ENCODE data around the gene PLAAT5.
"Not testable (repeated sequence)": the region's sequence is repeated elsewhere in the genome, so short reads cannot be mapped to it uniquely, and the experiment has no call there.

The PLAAT5 gene, protein sequence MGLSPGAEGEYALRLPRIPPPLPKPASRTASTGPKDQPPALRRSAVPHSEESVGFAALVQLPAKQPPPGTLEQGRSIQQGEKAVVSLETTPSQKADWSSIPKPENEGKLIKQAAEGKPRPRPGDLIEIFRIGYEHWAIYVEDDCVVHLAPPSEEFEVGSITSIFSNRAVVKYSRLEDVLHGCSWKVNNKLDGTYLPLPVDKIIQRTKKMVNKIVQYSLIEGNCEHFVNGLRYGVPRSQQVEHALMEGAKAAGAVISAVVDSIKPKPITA

DNA sequence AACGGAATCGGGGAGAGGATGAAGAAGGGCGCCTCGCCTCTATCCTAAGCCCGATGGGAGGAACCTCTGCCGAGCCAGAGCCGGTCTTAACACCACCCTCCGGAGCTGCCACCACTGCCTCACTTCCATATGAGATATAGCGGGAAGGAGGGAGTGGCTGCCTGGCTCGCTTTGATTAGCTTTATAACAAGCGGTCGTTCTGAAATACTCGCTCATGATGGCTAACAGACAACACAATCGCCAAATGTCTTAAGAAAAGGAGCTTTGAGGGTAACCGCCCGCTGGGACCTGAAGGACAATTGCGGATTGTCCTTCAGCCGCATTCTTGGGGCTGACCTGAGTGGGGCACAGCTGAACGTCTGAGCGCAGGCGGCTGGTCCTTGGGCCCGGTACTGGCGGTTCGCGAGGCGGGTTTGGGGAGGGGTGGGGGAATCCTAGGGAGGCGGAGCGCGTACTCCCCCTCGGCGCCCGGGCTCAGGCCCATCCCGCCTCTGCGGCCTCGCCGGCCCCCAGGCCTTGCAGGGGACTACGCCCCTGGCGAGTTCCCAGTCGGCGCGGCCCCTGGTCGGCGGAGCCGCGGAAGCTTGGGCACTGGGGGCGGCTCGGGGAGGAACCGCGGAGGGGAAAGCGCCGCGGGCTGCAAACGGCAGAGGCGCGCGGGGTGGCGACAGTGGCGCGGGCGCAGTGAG, at the start of gene PLAAT5:
Gene PLAAT5 (minus strand): TSS at position 617 of the 689 bp plus-strand sequence. CDS start 133 bp downstream, at position 484.
- peak; percentile 18 for DNase-seq

DNA sequence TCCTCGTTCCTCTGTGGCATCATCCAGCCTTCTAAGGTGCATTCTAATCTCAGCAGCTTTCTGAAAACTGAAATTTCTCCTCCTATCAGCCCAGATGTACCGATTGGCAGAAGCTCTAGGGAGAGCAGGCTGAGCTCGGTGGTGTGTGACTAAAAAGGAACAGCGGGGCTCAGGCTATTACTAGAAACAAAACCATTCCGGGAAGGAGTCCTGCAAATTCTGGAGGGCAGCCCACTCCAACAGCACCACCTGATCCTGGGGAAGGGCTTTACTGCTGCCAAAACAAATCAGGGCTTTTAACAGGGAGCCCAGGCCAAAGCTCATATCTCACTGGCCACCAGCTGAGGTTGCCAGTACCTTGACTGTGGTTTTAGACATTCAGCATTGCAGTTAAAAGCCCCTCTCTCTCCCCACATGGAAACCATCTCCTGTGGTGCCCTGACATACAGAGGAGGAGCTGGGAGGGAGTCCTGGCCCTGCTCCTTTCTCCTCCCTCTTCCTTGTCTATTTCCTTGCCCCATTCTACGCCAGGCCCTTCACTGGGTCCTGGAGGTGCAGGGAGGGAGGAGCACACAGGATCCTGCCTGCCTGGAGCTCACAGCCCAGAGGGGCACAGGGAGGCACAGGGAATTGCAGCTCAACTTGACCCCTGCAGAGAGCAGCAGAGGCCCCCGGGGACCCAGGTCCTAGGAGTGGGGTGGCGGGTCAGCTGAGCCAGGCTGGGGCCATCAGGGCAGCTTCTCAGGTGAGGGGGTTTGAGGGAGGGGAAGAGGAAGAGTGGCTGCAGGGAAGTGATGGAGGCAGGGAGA, 46.5 kb upstream of the PLAAT5 start:
- no peak for DNase-seq

DNA sequence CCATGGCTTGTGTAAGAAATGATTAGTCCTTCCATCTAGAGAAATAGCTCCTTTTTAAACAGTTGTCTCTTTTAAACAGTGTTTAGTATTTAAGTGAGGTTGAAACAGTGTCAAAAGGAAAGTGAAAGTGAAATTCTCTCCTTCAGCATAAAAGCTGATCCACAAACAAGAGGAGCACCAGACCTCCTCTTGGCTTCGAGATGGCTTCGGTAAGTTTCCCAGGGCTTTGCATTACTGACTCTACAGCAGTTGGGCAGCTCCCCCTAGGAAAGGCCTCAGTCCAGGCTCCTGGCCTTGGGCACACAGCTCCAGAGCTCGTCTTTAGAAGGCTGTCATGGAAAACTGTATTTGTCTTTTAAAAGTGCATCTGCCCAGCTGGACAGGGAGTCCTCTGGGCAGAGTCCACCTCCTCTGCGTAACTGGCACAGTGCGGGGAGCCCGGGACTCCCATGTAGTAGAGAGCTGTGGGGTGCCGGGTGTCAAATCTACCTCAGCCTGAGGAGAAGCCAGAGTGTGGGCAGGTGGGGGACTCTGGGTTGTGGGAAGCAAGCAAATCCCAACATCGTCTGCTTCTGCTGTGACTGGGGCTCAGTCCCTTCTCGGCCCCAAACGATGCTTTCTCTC, 45.8 kb upstream of the PLAAT5 start, which contains the start of gene PLAAT4:
Gene PLAAT4 (plus strand): TSS at position 140 of the 624 bp plus-strand sequence. CDS start 61 bp downstream, at position 201.
- no peak for DNase-seq

DNA sequence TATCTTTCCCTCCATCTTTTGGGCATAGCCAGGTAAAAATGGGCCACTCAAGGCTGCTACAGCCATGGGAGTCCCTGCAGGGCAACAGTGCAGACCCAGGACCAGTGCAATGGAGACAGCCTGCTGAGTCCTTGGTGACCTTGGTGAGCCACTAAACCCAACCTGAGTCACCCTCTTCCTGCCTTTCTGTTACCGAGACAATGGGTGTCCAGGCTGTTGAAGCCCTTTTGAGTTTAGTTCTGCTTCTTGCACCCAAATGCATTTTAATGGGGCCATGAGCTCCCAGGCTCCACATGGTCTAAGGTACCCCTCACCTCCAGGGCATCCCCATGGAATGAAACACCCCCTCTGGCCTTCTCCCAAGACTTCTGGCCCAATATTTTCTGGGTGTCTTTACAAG, 44.8 kb upstream of the PLAAT5 start:
- DNase-seq: no peak

DNA sequence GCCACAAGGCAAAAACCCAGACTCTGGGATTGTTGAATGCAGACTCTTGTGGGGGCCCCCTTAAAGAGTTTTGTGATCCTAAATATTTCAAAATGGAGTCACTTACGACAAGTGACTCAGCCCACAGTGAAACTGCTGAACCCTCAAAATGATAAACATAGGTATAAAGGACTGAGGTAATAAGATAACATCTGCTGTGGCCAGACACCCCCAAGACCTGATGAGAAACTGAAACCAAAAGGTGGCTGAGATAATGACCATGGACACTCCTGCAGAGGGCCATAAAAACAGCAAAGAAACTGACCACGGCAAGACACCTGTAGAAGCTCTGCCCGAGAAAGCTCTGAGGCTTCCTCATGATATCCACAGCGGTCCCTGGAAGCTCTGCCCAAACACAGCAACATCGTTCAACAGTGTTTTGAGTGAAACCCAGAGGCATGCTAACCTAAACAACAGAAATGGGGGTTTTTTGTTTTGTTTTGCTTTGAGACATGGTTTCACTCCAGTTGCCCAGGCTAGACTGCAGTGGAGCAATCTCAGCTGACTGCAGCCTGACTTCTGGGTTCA, 44.0 kb upstream of the PLAAT5 start:
- no peak for DNase-seq

DNA sequence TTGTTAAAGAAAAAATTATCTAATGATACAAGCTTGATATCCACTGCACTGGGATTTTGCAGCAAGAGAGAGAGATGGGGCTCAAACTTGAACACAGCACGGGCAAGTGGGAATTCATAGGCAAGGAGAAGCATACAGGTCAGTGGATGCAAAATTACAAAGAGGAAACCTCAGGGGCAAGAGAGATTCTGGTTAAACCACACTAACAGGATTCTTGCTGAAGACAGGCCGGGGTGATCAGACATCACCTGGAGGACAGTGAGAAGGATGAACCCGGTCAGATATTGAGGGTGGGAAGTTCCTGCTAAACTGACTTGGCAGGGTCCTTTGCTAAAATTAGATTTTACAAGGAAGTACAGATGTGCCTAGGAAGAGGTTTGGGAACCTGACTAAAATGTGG, 43.1 kb upstream of the PLAAT5 start:
- DNase-seq: no peak

DNA sequence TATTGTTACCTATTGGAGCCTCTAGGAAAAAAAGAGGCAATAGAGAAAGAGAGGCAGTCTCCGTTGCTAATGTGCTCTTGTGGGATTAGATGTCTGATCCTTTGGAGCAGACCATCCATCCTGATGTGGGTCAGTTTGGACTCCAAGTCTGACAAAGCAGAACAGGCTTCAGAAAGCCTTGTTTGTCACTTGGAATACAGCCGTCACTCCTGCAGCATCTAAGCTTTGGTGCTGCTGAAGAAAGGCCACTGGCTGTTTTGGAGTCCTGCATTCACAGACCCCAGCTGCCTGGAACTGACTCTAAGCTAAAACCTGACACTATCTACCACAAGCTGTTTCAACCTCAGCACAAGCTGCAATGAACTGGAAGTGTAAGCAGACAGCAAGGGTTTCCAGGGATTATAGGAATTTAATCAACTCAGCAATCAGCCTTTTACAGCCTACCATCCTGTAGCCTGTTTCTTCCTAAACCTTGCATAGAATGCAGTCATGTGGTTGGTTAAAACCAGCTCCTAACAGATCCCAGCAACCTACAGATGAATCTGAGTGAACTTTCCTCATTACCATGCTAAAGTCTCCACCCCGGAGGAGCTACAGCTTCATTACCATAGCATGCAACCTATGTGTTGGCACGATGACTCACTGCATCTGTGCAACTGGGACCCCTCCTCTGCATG, 42.0 kb upstream of the PLAAT5 start:
- no peak for DNase-seq

DNA sequence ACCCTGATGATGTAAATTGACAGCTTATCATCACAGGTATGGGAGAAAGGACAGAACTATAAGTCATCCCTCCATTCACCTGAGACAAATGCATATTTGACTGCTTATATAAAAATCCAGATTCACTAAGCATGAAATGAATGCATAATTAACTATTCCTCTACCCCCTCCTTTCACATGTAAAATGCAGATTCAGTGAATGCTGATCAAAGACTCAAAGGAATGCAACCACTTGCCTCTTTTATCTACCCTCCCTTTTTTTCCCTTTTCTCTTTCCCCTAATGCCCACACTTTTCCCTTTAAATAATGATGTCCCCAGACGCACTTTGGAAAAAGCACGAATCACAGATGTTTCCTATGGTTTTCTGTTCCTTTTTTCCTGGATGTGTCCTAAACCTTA, 41.1 kb upstream of the PLAAT5 start:
- no peak for DNase-seq

DNA sequence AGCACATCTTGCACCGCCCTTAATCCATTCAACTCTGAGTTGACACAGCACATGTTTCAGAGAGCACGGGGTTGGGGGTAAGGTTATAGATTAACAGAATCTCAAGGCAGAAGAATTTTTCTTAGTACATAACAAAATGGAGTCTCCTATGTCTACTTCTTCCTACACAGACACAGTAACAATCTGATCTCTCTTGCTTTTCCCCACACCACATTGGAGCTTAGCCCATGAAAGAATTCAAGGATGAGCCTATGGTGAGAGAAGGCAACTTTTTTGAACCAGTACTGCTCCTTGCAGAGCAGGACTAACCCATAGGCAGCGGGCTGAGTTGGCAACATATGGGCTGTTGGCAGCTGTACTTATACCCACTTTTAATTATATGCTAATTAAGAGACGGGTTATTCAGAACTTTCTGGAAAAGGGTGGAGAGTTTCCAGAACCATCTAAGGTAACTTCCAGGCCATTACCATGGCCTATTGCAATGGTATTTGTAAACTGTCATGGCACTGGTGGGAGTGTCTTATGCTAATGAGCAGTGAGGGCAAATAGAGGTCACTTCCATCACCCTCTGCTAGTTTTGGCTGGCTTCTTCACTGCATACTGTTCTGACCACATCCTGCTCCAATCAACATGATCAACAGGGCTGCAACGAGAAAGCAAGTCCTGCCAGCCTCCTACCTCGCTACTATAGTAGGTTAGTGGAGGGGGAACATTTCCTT, 40.3 kb upstream of the PLAAT5 start:
- not testable (repeated sequence) for DNase-seq

DNA sequence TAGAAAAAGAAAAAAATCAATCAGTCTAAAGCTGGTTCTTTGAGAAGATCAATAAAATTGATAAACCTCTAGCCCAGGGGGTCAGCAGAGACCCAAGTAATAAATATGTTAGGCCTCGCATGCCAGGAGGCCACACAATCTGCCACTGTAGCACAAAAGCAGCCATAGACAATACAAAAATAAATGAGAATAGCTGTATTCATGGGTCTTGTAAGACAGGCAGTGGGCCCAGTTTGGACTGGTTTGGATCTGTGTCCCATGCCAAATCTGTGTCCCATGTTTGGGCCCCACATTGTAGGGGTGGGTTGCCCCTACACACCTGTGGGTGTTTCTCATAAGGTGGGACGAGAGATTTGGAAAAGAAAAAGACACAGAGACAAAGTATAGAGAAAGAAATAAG, 39.1 kb upstream of the PLAAT5 start:
- DNase-seq: no peak

DNA sequence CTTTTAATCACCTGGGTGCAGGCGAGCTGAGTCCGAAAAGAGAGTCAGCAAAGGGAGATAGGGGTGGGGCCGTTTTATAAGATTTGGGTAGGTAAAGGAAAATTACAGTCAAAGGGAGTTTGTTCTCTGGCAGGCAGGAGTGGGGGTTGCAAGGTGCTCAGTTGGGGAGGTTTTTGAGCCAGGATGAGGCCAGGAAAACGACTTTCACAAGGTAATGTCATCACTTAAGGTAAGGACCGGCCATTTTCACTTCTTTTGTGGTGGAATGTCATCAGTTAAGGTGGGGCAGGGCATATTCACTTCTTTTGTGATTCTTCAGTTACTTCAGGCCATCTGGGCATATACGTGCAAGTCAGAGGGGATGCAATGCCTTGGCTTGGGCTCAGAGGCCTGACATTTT, 38.4 kb upstream of the PLAAT5 start:
- DNase-seq: not testable (repeated sequence)

DNA sequence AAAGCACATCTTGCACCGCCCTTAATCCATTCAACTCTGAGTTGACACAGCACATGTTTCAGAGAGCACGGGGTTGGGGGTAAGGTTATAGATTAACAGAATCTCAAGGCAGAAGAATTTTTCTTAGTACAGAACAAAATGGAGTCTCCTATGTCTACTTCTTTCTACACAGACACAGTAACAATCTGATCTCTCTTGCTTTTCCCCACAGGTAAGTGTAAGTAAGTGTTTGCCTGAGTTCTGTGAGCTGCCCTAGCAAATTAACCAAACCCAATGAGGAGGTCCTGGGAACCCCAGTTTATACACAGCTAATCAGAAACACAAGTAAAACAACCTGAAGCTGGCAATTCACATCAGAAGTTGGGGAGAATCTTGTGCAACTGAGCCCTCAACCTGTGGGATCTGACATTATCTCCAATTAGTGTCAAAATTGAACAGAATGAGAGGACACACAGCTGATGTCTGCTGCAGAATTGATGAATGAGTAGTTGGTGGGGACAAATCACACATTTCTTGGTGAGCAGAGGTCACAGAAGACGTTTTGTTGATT, 37.8 kb upstream of the PLAAT5 start:
- not testable (repeated sequence) for DNase-seq

DNA sequence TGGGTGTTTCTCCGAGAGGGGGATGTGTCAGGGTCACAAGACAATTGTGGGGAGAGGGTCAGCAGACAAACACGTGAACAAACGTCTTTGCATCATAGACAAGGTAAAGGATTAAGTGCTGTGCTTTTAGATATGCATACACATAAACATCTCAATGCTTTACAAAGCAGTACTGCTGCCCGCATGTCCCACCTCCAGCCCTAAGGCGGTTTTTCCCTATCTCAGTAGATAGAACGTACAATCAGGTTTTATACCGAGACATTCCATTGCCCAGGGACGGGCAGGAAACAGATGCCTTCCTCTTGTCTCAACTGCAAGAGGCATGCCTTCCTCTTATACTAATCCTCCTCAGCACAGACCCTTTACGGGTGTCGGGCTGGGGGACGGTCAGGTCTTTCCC, 37.2 kb upstream of the PLAAT5 start:
- not testable (repeated sequence) for DNase-seq

DNA sequence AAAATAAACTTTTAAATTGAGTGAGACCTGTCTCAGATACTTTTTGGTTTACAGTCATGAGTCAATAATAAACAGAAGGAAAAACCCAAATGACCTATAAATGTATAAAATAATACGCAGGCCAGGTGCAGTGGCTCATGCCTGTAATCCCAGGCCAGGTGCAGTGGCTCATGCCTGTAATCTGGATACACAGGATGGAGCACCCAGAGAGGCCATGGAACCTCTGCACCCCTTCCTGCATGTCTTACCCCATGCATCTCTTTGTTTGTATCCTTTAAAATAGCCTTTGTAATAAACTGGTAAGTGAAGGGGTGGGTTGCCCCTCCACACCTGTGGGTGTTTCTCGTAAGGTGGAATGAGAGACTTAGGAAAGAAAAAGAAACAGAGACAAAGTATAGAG, 36.7 kb upstream of the PLAAT5 start:
- DNase-seq: no peak

DNA sequence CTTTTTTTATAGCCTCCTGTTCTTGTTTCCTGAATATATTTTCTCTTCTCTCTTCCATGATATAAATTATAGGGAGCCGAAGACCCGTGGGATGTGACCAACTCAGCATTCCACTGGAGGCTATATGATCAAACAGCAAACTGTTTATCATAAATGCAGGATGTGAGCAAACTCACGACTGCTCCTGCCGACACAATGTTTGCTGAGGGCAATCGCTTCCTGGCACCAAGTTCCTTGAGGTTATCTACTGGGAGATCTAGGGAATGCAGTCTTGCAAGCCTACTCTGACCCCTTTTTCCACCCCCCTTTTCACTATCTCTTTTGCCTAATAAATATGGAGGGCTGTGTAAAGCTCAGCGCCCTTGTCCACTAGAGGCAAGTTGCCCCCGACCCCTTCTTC, 32.2 kb upstream of the PLAAT5 start:
- DNase-seq: no peak

DNA sequence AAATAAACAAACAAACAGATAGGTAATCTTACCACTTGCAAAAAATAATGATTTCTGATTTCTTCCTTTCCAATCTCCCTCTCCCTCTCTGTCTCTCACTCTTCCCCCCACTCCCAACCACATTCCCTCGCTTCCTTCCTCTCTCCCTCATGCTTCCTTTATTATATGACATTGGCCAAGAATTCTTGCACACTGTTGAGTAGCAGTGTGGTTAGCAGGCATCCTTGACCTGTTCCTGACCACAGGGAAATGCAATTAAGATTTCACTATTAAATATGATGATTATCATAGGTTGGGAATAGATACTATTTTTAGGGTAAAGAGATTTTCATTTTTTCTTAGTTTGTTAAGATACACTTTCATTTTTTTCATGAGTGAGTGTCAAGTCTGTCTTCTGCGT, 30.9 kb upstream of the PLAAT5 start:
- DNase-seq: no peak

DNA sequence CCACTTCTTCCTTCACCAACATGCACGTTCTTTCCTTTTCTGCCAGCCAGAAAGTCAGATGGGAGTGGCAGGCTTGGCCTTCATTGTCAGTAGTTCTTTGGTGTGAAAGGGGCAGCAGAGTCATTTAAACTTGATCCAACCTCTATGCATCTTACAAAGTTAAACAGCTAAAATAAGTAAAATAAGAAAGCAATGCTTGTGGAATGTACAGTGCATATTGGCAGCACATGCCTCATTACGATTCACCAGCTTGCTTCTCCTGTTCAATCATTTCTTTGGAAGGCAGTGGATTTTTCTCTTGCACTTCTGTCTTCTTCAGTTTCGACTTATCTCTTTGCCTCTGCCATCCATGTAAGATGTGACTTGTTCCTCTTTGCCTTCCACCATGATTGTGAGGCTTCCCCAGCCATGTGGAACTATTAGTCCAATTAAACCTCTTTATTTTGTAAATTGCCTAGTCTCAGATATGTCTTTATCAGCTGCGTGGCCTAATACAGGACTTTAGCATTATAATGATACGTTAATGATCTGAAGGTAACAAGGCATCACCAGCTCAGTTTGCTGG, 29.7 kb upstream of the PLAAT5 start:
- no peak for DNase-seq

DNA sequence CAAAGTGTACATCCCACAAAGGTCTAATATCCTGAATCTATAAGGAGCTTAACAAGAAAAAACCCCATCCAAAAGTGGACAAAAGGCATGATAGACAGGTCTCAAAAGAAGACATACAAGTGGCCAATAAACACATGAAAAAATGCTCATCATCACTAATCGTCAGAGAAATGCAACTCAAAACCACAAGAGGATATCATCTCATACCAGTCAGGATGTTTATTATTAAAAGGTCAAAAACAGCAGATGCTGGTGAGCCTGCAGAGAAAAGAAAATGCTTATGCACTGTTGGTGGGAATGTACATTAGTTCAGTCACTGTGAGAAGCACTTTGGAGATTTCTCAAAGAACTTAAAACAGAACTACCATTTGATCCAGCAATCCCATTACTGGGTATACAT, 27.6 kb upstream of the PLAAT5 start:
- DNase-seq: no peak

DNA sequence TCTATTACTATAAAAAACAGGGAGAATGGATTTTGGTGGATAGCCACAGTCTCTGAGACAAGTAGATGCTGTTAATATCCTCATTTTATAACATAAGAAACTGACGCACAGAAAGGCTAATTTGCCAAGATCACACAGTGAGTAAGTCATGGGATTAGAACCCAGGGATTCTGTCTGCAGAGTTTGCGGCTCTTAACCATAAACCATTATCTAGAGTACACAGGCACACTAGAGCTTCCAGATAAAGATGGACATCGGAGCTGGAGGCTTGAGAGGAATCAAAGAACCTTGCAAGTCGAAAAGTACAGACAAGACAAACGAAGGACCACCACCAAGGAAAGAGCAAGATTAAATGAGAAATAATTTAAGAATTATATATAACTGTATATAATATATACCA, 26.2 kb upstream of the PLAAT5 start:
- DNase-seq: no peak

DNA sequence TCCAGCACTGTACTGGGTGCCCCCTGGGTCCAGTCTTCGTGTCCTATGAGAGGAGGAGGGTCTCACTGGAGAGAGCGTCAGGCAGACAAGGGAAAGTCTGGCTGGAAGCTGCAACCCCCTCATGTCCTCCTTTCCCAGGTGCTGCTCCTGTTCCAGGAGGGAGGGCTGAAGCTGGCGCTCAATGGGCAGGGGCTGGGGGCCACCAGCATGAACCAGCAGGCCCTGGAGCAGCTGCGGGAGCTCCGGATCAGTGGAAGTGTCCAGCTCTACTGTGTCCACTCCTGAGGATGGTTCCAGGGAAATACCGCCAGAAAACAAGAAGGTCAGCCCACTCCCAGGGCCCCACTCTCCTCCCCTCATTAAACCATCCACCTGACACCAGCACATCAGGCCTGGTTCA, 25.1 kb upstream of the PLAAT5 start:
- no peak for DNase-seq

DNA sequence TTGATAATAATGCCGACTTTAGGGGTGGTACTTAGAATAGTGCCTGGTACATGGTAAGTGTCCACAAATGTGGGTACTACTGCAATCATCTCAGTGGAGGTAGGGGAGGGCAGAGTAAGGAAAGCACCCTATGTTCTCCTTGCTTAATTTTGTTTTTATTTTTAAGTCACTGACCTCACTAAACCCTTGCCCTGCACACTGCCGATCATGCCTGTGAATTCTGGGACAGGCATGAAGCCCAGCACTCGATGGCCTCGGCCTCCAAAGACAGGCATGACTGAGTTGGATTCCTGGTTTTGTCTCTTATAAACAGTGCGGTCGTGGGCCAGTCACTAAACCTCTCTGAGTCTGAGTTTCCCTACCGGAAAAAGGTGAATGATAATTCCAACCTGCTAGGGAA, 21.8 kb upstream of the PLAAT5 start:
- no peak for DNase-seq
